ENCODE results near the gene MAML2. TPM values are rescaled to one million over a fixed set of nuclear protein-coding genes. Genes with fewer than 3 reads are reported as not detected.

Gene MAML2
- total RNA-seq, 1 experiment from 2014 or later: 2.7 TPM

DNA sequence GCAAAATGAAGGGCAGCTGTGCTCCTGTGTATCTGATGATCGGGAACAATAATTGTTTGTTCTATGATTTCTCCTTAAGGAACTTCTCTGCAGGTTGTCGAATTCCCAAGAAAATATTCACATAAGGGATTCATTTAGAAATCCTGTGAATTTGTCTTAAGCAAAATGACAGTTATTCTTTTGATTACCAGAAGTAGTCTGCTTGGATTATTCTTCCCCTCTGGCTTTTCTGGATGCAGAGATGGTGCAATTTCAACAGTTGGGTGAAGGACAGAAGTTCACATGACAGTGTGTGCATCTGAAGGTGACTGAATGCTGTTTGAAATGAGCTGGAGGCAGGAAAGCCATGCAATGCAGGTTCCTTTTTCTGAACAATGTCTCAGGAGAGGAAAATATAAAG lies 281.9 kb downstream of the MAML2 start:
- H3K79me2 ChIP-seq (ENCODE audit: insufficient read depth, low read length): no peaks in the 10 kb centered on the region

More for the DNA sequence above, 281.9 kb downstream of the MAML2 start:
- Histone ChIP-seq H3K79me1 (ENCODE audit: insufficient read depth, low read depth, low read length, poor library complexity, severe bottlenecking) (no peaks in the 10 kb centered on the region), H3K23ac (ENCODE audit: insufficient read length, low read depth, low read length) (no peak overlapping the region), H2BK5ac (ENCODE audit: insufficient read length, low read length) (no peak overlapping the region), H4K8ac (replicated peaks; ENCODE audit: insufficient read length, low read depth, low read length) (no peak overlapping the region), H3K27me3 (ENCODE audit: insufficient read depth, low read length) (no peaks in the 10 kb centered on the region), H4K5ac (ENCODE audit: insufficient read length, low read depth, low read length) (no peak overlapping the region), H4K20me1 (ENCODE audit: control insufficient read depth, insufficient read depth, insufficient read length) (no peaks in the 10 kb centered on the region), H2BK120ac (ENCODE audit: low read depth, low read length, poor library complexity, severe bottlenecking) (no peak overlapping the region), H3K27ac (ENCODE audit: insufficient read length, low read depth, low read length) (no peak overlapping the region), H2AFZ (ENCODE audit: low read length) (no peak overlapping the region), H3K14ac (ENCODE audit: insufficient read depth, low read length) (no peak overlapping the region), H4K91ac (ENCODE audit: insufficient read length, low read depth, low read length) (no peak overlapping the region), H3K18ac (ENCODE audit: insufficient read length, low read depth, low read length) (no peak overlapping the region), H2AK5ac (ENCODE audit: insufficient read length, low read length) (no peak overlapping the region), H2BK12ac (ENCODE audit: insufficient read length, low read depth, low read length) (no peak overlapping the region), H3K4me1 (ENCODE audit: insufficient read depth, low read length) (peaks cover under 1% of the 10 kb centered on the region; the same call in 1 of the 2 replicates), H3T11ph (ENCODE audit: low read length) (no peak overlapping the region), H3K9ac (ENCODE audit: extremely low read depth, insufficient read length, low read length) (no peak overlapping the region), H3K4ac (ENCODE audit: low read depth, low read length) (no peak overlapping the region), H3K4me2 (ENCODE audit: insufficient read depth, insufficient read length, low read length) (no peak overlapping the region), H2BK15ac (ENCODE audit: low read depth, low read length) (no peak overlapping the region), H2BK20ac (ENCODE audit: low read depth, low read length, poor library complexity, severe bottlenecking) (no peak overlapping the region), H3K9me3 (ENCODE audit: control insufficient read depth, low read depth, low read length) (no peaks in the 10 kb centered on the region), H3K56ac (ENCODE audit: insufficient read length, low read depth, low read length) (no peak overlapping the region), H3K23me2 (ENCODE audit: insufficient read length, low read depth, low read length, poor library complexity, severe bottlenecking) (no peaks in the 10 kb centered on the region)
- TF ChIP-seq, protein P1, sequence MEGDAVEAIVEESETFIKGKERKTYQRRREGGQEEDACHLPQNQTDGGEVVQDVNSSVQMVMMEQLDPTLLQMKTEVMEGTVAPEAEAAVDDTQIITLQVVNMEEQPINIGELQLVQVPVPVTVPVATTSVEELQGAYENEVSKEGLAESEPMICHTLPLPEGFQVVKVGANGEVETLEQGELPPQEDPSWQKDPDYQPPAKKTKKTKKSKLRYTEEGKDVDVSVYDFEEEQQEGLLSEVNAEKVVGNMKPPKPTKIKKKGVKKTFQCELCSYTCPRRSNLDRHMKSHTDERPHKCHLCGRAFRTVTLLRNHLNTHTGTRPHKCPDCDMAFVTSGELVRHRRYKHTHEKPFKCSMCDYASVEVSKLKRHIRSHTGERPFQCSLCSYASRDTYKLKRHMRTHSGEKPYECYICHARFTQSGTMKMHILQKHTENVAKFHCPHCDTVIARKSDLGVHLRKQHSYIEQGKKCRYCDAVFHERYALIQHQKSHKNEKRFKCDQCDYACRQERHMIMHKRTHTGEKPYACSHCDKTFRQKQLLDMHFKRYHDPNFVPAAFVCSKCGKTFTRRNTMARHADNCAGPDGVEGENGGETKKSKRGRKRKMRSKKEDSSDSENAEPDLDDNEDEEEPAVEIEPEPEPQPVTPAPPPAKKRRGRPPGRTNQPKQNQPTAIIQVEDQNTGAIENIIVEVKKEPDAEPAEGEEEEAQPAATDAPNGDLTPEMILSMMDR (conservative IDR thresholded peaks at IDR 0.05): no peak
- H3K27me3 Mint-ChIP-seq (ENCODE audit: low read depth): no peaks in the 10 kb centered on the region
- H3K4me1 Mint-ChIP-seq: peaks cover 6 to 16% of the 10 kb centered on the region in 2 experiments
- WGBS (ENCODE audit: extremely low coverage, insufficient read length, low lambda C conversion rate): no CpG with 5 or more reads among the region's 2 CpGs
- no peak overlapping the region for H3K27ac Mint-ChIP-seq
- no peaks in the 10 kb centered on the region for H3K9me3 Mint-ChIP-seq
- no peak for DNase-seq
- H3K36me3 Mint-ChIP-seq (ENCODE audit: insufficient read depth in 1 of 3, low read depth in 3 of 3): no peaks in the 10 kb centered on the region
- no peak overlapping the region for H3K4me3 Mint-ChIP-seq
